K562 (cell line): ENCODE results near the gene SPATA45. TPM values are rescaled to one million over a fixed set of nuclear protein-coding genes. Genes with fewer than 3 reads are reported as not detected.

Source experiments
- ATAC-seq: fragments of 200-7000 bp; cut with Tn5 transposase; 3 replicates; pipeline ENCODE4 v1.9.1; 2020; ENCODE audit warnings: moderate library complexity
- BruUV-seq: library from RNA; stranded (reverse); fragments of 400-500 nt; replicated peaks from 2 replicates; lab custom pipeline; 2021; lab: Mats Ljungman, UMichigan
- CTCF ChIA-PET: fragments of 300-600 bp; formaldehyde crosslinking; extraction: SDS; loops from one replicate; lab custom pipeline; 2021; ENCODE audit warnings: low intra/inter-chr PET ratio; lab: Yijun Ruan, JAX
- POLR2A ChIA-PET: fragments of 300-600, 350-650 bp; sonication (Branson Sonifier 250); formaldehyde crosslinking; extraction: SDS; loops from one replicate; lab custom pipeline; 2021; ENCODE audit warnings: antibody characterized with exemption, inconsistent platforms; lab: Yijun Ruan, JAX
- DNase-seq, 4 experiments: peaks; one replicate each; pipeline versions ENCODE4 v3.0.0 to v3.0.0-alpha.2; 2011 to 2018; ENCODE audit warnings: low spot score in 3 of 4, mixed read lengths in 3 of 4; ENCODE audit errors: extremely low read depth in 1 of 4
- FAIRE-seq: peaks from 2 replicates; lab custom pipeline; 2011; peaks lifted over from hg19 to GRCh38; lab: Jason Lieb, UNC
- H2AFZ ChIP-seq: 2 replicates; pipeline ENCODE4 v1.6.0; 2011; ENCODE audit warnings: low read depth, low read length, control low read depth, inconsistent platforms
- H3K27ac ChIP-seq: fragments of 200-600 bp; 3 replicates; pipeline ENCODE4 v1.8.0; 2011; ENCODE audit warnings: low read depth, mild to moderate bottlenecking, control low read depth, inconsistent platforms, low read length, moderate library complexity, mixed read lengths; ENCODE audit errors: extremely low read depth
- H3K27me3 ChIP-seq, 2 experiments: fragments of 300-600 bp in 1 of 2; 2 replicates in 1 of 2; 3 replicates in 1 of 2; pipeline versions ENCODE4 v1.6.0 to v1.8.0; 2011; ENCODE audit warnings: inconsistent platforms in 2 of 2, low read length in 2 of 2, mild to moderate bottlenecking in 1 of 2, mixed read lengths in 1 of 2, moderate library complexity in 1 of 2; ENCODE audit not compliant: control insufficient read depth in 2 of 2, insufficient read depth in 2 of 2
- H3K36me3 ChIP-seq: fragments of 300-600 bp; 3 replicates; pipeline ENCODE4 v1.8.0; 2011; ENCODE audit warnings: mild to moderate bottlenecking, low read length, inconsistent platforms; ENCODE audit not compliant: control insufficient read depth, insufficient read depth
- H3K4me1 ChIP-seq, 2 experiments: fragments of 200-600 bp in 1 of 2; replicated peaks in 1 of 2; 2 replicates in 1 of 2; 3 replicates in 1 of 2; pipeline versions ENCODE4 v1.5.1 to v1.8.0; 2011; ENCODE audit warnings: inconsistent platforms in 2 of 2, low read length in 2 of 2, mild to moderate bottlenecking in 1 of 2, mixed read lengths in 1 of 2, moderate library complexity in 1 of 2; ENCODE audit not compliant: control insufficient read depth in 2 of 2, insufficient read depth in 2 of 2
- H3K4me2 ChIP-seq: 2 replicates; pipeline ENCODE4 v1.6.1; 2011; ENCODE audit warnings: low read length, control low read depth, inconsistent platforms, mixed read lengths; ENCODE audit not compliant: insufficient read depth
- H3K4me3 ChIP-seq: fragments of 200-600 bp; sonication (generic), shearing (Covaris generic); 2 replicates; pipeline ENCODE4 v1.5.1; 2016; ENCODE audit warnings: control low read depth, inconsistent platforms
- H3K79me2 ChIP-seq: fragments of 200-600 bp; 3 replicates; pipeline ENCODE4 v1.8.0; 2011; ENCODE audit warnings: low read length, inconsistent platforms; ENCODE audit not compliant: control insufficient read depth, insufficient read depth
- H3K9ac ChIP-seq, 2 experiments: 2 replicates each; pipeline versions ENCODE4 v1.6.0 to v1.6.1; 2011; ENCODE audit warnings: low read depth in 2 of 2, low read length in 2 of 2, control low read depth in 1 of 2, inconsistent platforms in 1 of 2, mild to moderate bottlenecking in 1 of 2, mixed read lengths in 1 of 2; ENCODE audit not compliant: insufficient read depth in 1 of 2
- H3K9me1 ChIP-seq: one replicate; pipeline ENCODE4 v1.6.0; 2011; ENCODE audit warnings: inconsistent platforms, mild to moderate bottlenecking, low read length, moderate library complexity; ENCODE audit not compliant: control insufficient read depth, insufficient read depth
- H3K9me3 ChIP-seq: replicated peaks from 2 replicates; pipeline ENCODE4 v1.5.1; 2011; ENCODE audit warnings: low read depth, low read length, inconsistent platforms; ENCODE audit not compliant: control insufficient read depth, insufficient read depth
- H4K20me1 ChIP-seq: replicated peaks from 2 replicates; pipeline ENCODE4 v1.6.1; 2011; ENCODE audit warnings: low read length, inconsistent platforms, mixed read lengths; ENCODE audit not compliant: control insufficient read depth, insufficient read depth
- ASH1L ChIP-seq: fragments of 450-650 bp; IDR thresholded peaks from 2 replicates; pipeline ENCODE4 v1.6.1; 2018; ENCODE audit warnings: borderline replicate concordance, mild to moderate bottlenecking, low read depth; ENCODE audit not compliant: partially characterized antibody
- BCOR ChIP-seq: fragments of 450-650 bp; IDR thresholded peaks from 2 replicates; pipeline ENCODE4 v1.6.1; 2016
- CCNT2 ChIP-seq: IDR thresholded peaks from 2 replicates; pipeline ENCODE4 v1.6.1; 2011; ENCODE audit warnings: borderline replicate concordance, low read depth, mild to moderate bottlenecking, moderate library complexity, mixed read lengths, low read length; ENCODE audit not compliant: insufficient read length; ENCODE audit errors: extremely low read depth
- CEBPG ChIP-seq, 3 experiments: fragments of 200-800 bp in 1 of 3; sonication (Bioruptor generic) in 1 of 3; sonication (generic) in 1 of 3; formaldehyde crosslinking in 1 of 3; IDR thresholded peaks in 2 of 3; conservative IDR thresholded peaks in 1 of 3; 2 replicates each; pipeline versions ENCODE4 v1.6.1 to v1.8.0; 2016 to 2022; ENCODE audit warnings: missing compliant biosample characterization in 2 of 3, missing genetic modification characterization in 2 of 3, mild to moderate bottlenecking in 1 of 3, missing genetic modification reagents in 1 of 3
- CSDE1 ChIP-seq, 2 experiments: fragments of 450-650 bp; IDR thresholded peaks; 2 replicates each; pipeline ENCODE4 v1.6.1; 2016; ENCODE audit warnings: mild to moderate bottlenecking in 1 of 2
- DMBX1 ChIP-seq: fragments of 250-450 bp; sonication (Bioruptor Pico); IDR thresholded peaks from 2 replicates; pipeline ENCODE4 v1.8.0; 2022; ENCODE audit warnings: inconsistent platforms, mild to moderate bottlenecking, moderate library complexity, borderline replicate concordance
- ELF1 ChIP-seq: fragments of 200-800 bp; sonication (Bioruptor generic); IDR thresholded peaks from 2 replicates; pipeline ENCODE4 v1.6.1; 2016; ENCODE audit warnings: missing genetic modification characterization, missing compliant biosample characterization
- ESRRA ChIP-seq: fragments of 450-650 bp; IDR thresholded peaks from 2 replicates; pipeline ENCODE4 v1.6.1; 2014; ENCODE audit warnings: low read depth, mild to moderate bottlenecking, moderate library complexity, borderline replicate concordance
- FOXM1 ChIP-seq, 2 experiments: fragments of 450-650 bp in 1 of 2; sonication (generic) in 1 of 2; formaldehyde crosslinking in 1 of 2; IDR thresholded peaks; 2 replicates each; pipeline versions ENCODE4 v1.6.1 to v1.9.0; 2017 to 2022; ENCODE audit warnings: low read depth in 2 of 2, mild to moderate bottlenecking in 2 of 2, missing genetic modification reagents in 1 of 2, moderate library complexity in 1 of 2
- HDAC3 ChIP-seq: fragments of 450-650 bp; IDR thresholded peaks from 2 replicates; pipeline ENCODE4 v1.6.1; 2018; ENCODE audit warnings: borderline replicate concordance, mild to moderate bottlenecking, moderate library complexity; ENCODE audit not compliant: partially characterized antibody
- JUND ChIP-seq, 2 experiments: IDR thresholded peaks; 2 replicates in 1 of 2; 3 replicates in 1 of 2; pipeline ENCODE4 v1.6.1; 2011; ENCODE audit warnings: borderline replicate concordance in 2 of 2, low read depth in 2 of 2, low read length in 2 of 2, improper control_type of control experiment in 1 of 2, missing biosample characterization in 1 of 2, missing genetic modification characterization in 1 of 2, missing genetic modification reagents in 1 of 2
- L3MBTL2 ChIP-seq: fragments of 450-650 bp; IDR thresholded peaks from 2 replicates; pipeline ENCODE4 v1.6.1; 2016; ENCODE audit warnings: mild to moderate bottlenecking, moderate library complexity
- MAX ChIP-seq: sonication (generic); formaldehyde crosslinking; IDR thresholded peaks from 2 replicates; pipeline ENCODE4 v1.9.0; 2022; ENCODE audit warnings: mild to moderate bottlenecking, missing genetic modification reagents
- NBN ChIP-seq: fragments of 450-650 bp; IDR thresholded peaks from 2 replicates; pipeline ENCODE4 v1.6.1; 2016; ENCODE audit warnings: low read depth, mild to moderate bottlenecking
- NCOR1 ChIP-seq: fragments of 450-650 bp; IDR thresholded peaks from 2 replicates; pipeline ENCODE4 v1.6.1; 2016; ENCODE audit warnings: mild to moderate bottlenecking, moderate library complexity
- RNF2 ChIP-seq: sonication (generic); IDR thresholded peaks from 2 replicates; pipeline ENCODE4 v1.6.1; 2016
- XRCC5 ChIP-seq: fragments of 200-400 bp; formaldehyde crosslinking; IDR thresholded peaks from 2 replicates; pipeline ENCODE4 v1.6.1; 2017; ENCODE audit warnings: low read depth, mild to moderate bottlenecking, low read length
- ZNF282 ChIP-seq: sonication (generic); formaldehyde crosslinking; IDR thresholded peaks from 2 replicates; pipeline ENCODE4 v1.8.1; 2023; ENCODE audit warnings: missing genetic modification reagents
- ZNF354B ChIP-seq: fragments of 250-450 bp; sonication (Bioruptor Pico); IDR thresholded peaks from 2 replicates; pipeline ENCODE4 v1.4.0; 2020
- ZNF431 ChIP-seq: sonication (generic); formaldehyde crosslinking; IDR thresholded peaks from 2 replicates; pipeline ENCODE4 v1.8.0; 2022; ENCODE audit warnings: mild to moderate bottlenecking, missing genetic modification reagents
- ZNF766 ChIP-seq: fragments of 200-800 bp; sonication (Bioruptor generic); conservative IDR thresholded peaks from 2 replicates; pipeline ENCODE4 v1.6.1; 2016; ENCODE audit warnings: missing genetic modification characterization, missing compliant biosample characterization
- WGBS: fragments of 100-300 bp; shearing (Covaris generic); methylation state at CpG from one replicate; pipeline ENCODE4 v1.1.6; 2016; ENCODE audit warnings: low coverage, mixed read lengths; ENCODE audit not compliant: insufficient coverage; ENCODE audit errors: missing lambda C conversion rate; 5-methylcytosine and 5-hydroxymethylcytosine counted together
- in situ Hi-C: fragments of 300-500 bp; cut with MboI; formaldehyde crosslinking; loops from 4 replicates; pipeline ENCODE4 v1.15.0; 2018; ENCODE audit warnings: inconsistent platforms, mixed read lengths
- intact Hi-C: fragments of 100-400 bp; cut with micrococcal nuclease; formaldehyde crosslinking; loops from 2 replicates; pipeline ENCODE4 v1.14.2; 2022
- polyA plus RNA-seq, 8 experiments: library from polyadenylated mRNA; depleted of rRNA in 4 of 8; stranded (reverse) in 5 of 8; unstranded in 3 of 8; fragments of >200 nt; fragmentation: Nextera tagmentation in 2 of 8; fragmentation: Illumina TruSeq in 1 of 8; extraction: Ambion mirVana in 2 of 8; extraction: Trizol in 1 of 8; gene quantifications; 2 replicates each; pipeline versions ENCODE4 v1.2.1 to v1.2.3, GENCODE V29; 2011 to 2014; ENCODE audit warnings: inconsistent platforms in 1 of 8, missing spikeins in 1 of 8
- total RNA-seq, 7 experiments: library from RNA; depleted of rRNA in 6 of 7; stranded (reverse); fragments of >200 nt in 6 of 7; fragmentation: Illumina TruSeq in 2 of 7; extraction: Trizol in 2 of 7; gene quantifications; 2 replicates each; pipeline versions ENCODE4 v1.2.1 to v1.2.3, GENCODE V29; 2011 to 2021; ENCODE audit warnings: low replicate concordance in 1 of 7

Gene SPATA45
- total and polyA plus RNA-seq, 9 of the 15 experiments (the other 6 are each of a cell fraction or from before 2014, with no cell fraction given): 0.18 TPM; not detected in 8

- H3K9ac ChIP-seq: 0 out of 4 replicates have a peak overlapping the region, but pooled peaks of 1 of the 2 experiments have one; percentile 7
- H3K27ac ChIP-seq: peak overlapping the region; percentile 4
- peaks cover 60% of the 10 kb centered on the region for H3K79me2 ChIP-seq
- in situ Hi-C loops (no loop called here), intact Hi-C loops (loop anchor here (1.0 kb wide), 1 partner anchor 70 kb away; the partner anchor contains the start of genes NSL1 and TATDN3)
- H3K4me3 ChIP-seq: peak overlapping the region; percentile 13; the same call in 1 of the 2 replicates
- ChIA-PET CTCF (no interaction called here), POLR2A (interaction anchor here (0.6 to 2.4 kb wide), 17 partner anchors 8 to 384 kb away, joined by 3 to 14 read pairs (median 4); partner anchors contain the start of gene ATF3)
- BruUV-seq: no TSS peak
- H2AFZ ChIP-seq: no peak overlapping the region
- no peaks in the 10 kb centered on the region for H3K9me3 ChIP-seq
- H3K4me2 ChIP-seq: peak overlapping the region; percentile 66
- H3K4me1 ChIP-seq: peaks cover 29 to 31% of the 10 kb centered on the region in 2 experiments; a peak in 4 of 5 replicates
- H3K27me3 ChIP-seq: no peaks in the 10 kb centered on the region
- FAIRE-seq (peak; percentile 96), DNase-seq (peak; percentile 50 to 94 (median 70)), ATAC-seq (peak; percentile 63)
- peaks cover 13% of the 10 kb centered on the region; the same call in 1 of the 2 replicates for H4K20me1 ChIP-seq
- WGBS: 19% methylated on average over 5 of the region's 5 CpGs
- no peaks in the 10 kb centered on the region for H3K9me1 ChIP-seq
- peaks cover 27% of the 10 kb centered on the region; the same call in 2 of the 3 replicates for H3K36me3 ChIP-seq
- TF ChIP-seq DMBX1 (CRISPR knock-in tag) (peak; percentile 92), RNF2 (peak; percentile 71; the same call in 1 of the 2 replicates), CSDE1 (IDR thresholded peaks at IDR 0.05) (peak in 1 of 2 experiments; percentile 14; a peak in 1 of 4 replicates), ESRRA (0 out of 2 replicates have a peak, but pooled peaks have one; percentile 25), ZNF282 (CRISPR knock-in tag) (no peak), HDAC3 (peak; percentile 90), NCOR1 (peak; percentile 99), JUND (IDR thresholded peaks at IDR 0.05; ENCODE audit: borderline replicate concordance, low read depth, low read length) (peak; percentile 80), JUND (tag; IDR thresholded peaks at IDR 0.05; ENCODE audit: borderline replicate concordance, low read depth, low read length) (peak; percentile 83; the same call in 2 of the 3 replicates), XRCC5 (no peak), CEBPG (CRISPR knock-in tag; IDR thresholded peaks at IDR 0.05) (peak; percentile 62; the same call in 1 of the 2 replicates), CEBPG (tag; conservative IDR thresholded peaks at IDR 0.05 in 1 of 2, IDR thresholded peaks at IDR 0.05 in 1 of 2) (no peak), BCOR (peak; percentile 85), CCNT2 (peak; percentile 88), ZNF766 (CRISPR knock-in tag) (peak; percentile 89), L3MBTL2 (no peak; the same call in 1 of the 2 replicates), ZNF431 (CRISPR knock-in tag) (no peak), FOXM1 (IDR thresholded peaks at IDR 0.05; ENCODE audit: low read depth) (peak; percentile 95), FOXM1 (CRISPR knock-in tag; IDR thresholded peaks at IDR 0.05; ENCODE audit: low read depth) (no peak), MAX (peak; percentile 45; the same call in 1 of the 2 replicates), ZNF354B (CRISPR knock-in tag) (no peak), ASH1L (no peak), NBN (peak; percentile 91), ELF1 (tag) (no peak)
Observed at GRCh38 chr1:212860713-212861581, 13.5 kb upstream of the SPATA45 start.
